HepG2 (cell line): ENCODE measurements around the gene CTNND1. TPM values are rescaled to one million over a fixed set of nuclear protein-coding genes. Genes with fewer than 3 reads are reported as not detected.

Experiments used
- DDIT3 ChIP-seq: sonication (generic); formaldehyde crosslinking; IDR thresholded peaks from 2 replicates; pipeline ENCODE4 v1.4.0; 2020; ENCODE audit warnings: mild to moderate bottlenecking, missing genetic modification reagents
- EED ChIP-seq: sonication (generic); formaldehyde crosslinking; IDR thresholded peaks from 2 replicates; pipeline ENCODE4 v1.5.0; 2020; ENCODE audit warnings: mild to moderate bottlenecking, missing genetic modification reagents
- GFI1 ChIP-seq: sonication (generic); formaldehyde crosslinking; IDR thresholded peaks from 2 replicates; pipeline ENCODE4 v1.5.0; 2020; ENCODE audit warnings: missing genetic modification reagents, mild to moderate bottlenecking, borderline replicate concordance
- GPBP1L1 ChIP-seq: sonication (generic); formaldehyde crosslinking; IDR thresholded peaks from 2 replicates; pipeline ENCODE4 v1.5.0; 2020; ENCODE audit warnings: mild to moderate bottlenecking, missing genetic modification reagents
- HNF4G ChIP-seq, 2 experiments: sonication (generic) in 1 of 2; formaldehyde crosslinking in 1 of 2; IDR thresholded peaks; 2 replicates each; pipeline versions ENCODE4 v1.4.0 to v1.6.1; 2011 to 2020; ENCODE audit warnings: borderline replicate concordance in 2 of 2, low read depth in 2 of 2, mild to moderate bottlenecking in 2 of 2, low read length in 1 of 2, missing genetic modification reagents in 1 of 2, moderate library complexity in 1 of 2
- MLXIP ChIP-seq: sonication (generic); formaldehyde crosslinking; IDR thresholded peaks from 2 replicates; pipeline ENCODE4 v1.9.0; 2021; ENCODE audit warnings: missing genetic modification reagents, borderline replicate concordance
- NONO ChIP-seq, 2 experiments: fragments of 450-650 bp in 1 of 2; sonication (generic) in 1 of 2; formaldehyde crosslinking in 1 of 2; IDR thresholded peaks in 1 of 2; conservative IDR thresholded peaks in 1 of 2; 2 replicates each; pipeline versions ENCODE4 v1.6.1 to v1.8.0; 2017 to 2022; ENCODE audit warnings: mild to moderate bottlenecking in 1 of 2, missing genetic modification reagents in 1 of 2, moderate library complexity in 1 of 2
- PREB ChIP-seq: sonication (generic); formaldehyde crosslinking; IDR thresholded peaks from 2 replicates; pipeline ENCODE4 v1.4.0; 2020; ENCODE audit warnings: missing genetic modification reagents
- REPIN1 ChIP-seq: sonication (generic); formaldehyde crosslinking; IDR thresholded peaks from 2 replicates; pipeline ENCODE4 v1.8.0; 2022; ENCODE audit warnings: missing genetic modification reagents, low read depth, mild to moderate bottlenecking, borderline replicate concordance
- SNAPC4 ChIP-seq: sonication (generic); formaldehyde crosslinking; IDR thresholded peaks from 2 replicates; pipeline ENCODE4 v1.4.0; 2020; ENCODE audit warnings: mild to moderate bottlenecking, missing genetic modification reagents
- ZMAT3 ChIP-seq: sonication (generic); formaldehyde crosslinking; conservative IDR thresholded peaks from 2 replicates; pipeline ENCODE4 v1.7.0; 2021; ENCODE audit warnings: missing genetic modification reagents
- ZNF275 ChIP-seq: sonication (generic); formaldehyde crosslinking; IDR thresholded peaks from 2 replicates; pipeline ENCODE4 v1.8.0; 2022; ENCODE audit warnings: missing genetic modification reagents, mild to moderate bottlenecking, inconsistent platforms, borderline replicate concordance
- ZNF891 ChIP-seq: sonication (generic); formaldehyde crosslinking; IDR thresholded peaks from 2 replicates; pipeline ENCODE4 v1.5.0; 2020; ENCODE audit warnings: mild to moderate bottlenecking, missing genetic modification reagents
- polyA plus RNA-seq, 8 experiments: library from polyadenylated mRNA; depleted of rRNA in 3 of 8; stranded (reverse) in 7 of 8; unstranded in 1 of 8; fragments of >200 nt; fragmentation: Illumina TruSeq in 4 of 8; extraction: Trizol in 4 of 8; gene quantifications; 2 replicates each; pipeline versions ENCODE4 v1.2.1 to v1.2.3, GENCODE V29; 2011 to 2016; ENCODE audit warnings: low read depth in 4 of 8, missing spikeins in 1 of 8, mixed read lengths in 1 of 8; ENCODE audit not compliant: insufficient read depth in 1 of 8
- total RNA-seq, 5 experiments: library from RNA; depleted of rRNA; stranded (reverse); fragments of >200 nt; fragmentation: Illumina TruSeq; extraction: Trizol; gene quantifications; 2 replicates each; pipeline ENCODE4 v1.2.3, GENCODE V29; 2016; ENCODE audit warnings: low read depth in 1 of 5

The CTNND1 gene
- total and polyA plus RNA-seq, 2 of the 13 experiments (the other 11 are each of a cell fraction or from before 2014, with no cell fraction given), result 117 to 128 TPM

GRCh38 chr11:57741132-57742086 lies 20.2 kb upstream of the CTNND1 start, which contains the start of gene SELENOH (continued):
- no peak for TF ChIP-seq MLXIP (CRISPR knock-in tag)
- no peak for TF ChIP-seq SNAPC4 (CRISPR knock-in tag)
- no peak for TF ChIP-seq NONO (IDR thresholded peaks at IDR 0.05)
- peak; percentile 92 for TF ChIP-seq NONO (CRISPR knock-in tag; conservative IDR thresholded peaks at IDR 0.05)
- TF ChIP-seq ZMAT3 (CRISPR knock-in tag), result peak; percentile 49; the same call in 1 of the 2 replicates
- peak; percentile 78 for TF ChIP-seq ZNF275 (CRISPR knock-in tag)
- peak; percentile 96 for TF ChIP-seq REPIN1 (CRISPR knock-in tag)
- peak; percentile 54; the same call in 1 of the 2 replicates for TF ChIP-seq EED (CRISPR knock-in tag)
- TF ChIP-seq PREB (CRISPR knock-in tag), result no peak
- no peak for TF ChIP-seq HNF4G (IDR thresholded peaks at IDR 0.05; ENCODE audit: borderline replicate concordance, low read depth, low read length)
- TF ChIP-seq HNF4G (CRISPR knock-in tag; IDR thresholded peaks at IDR 0.05; ENCODE audit: borderline replicate concordance, low read depth), result no peak
- no peak for TF ChIP-seq GPBP1L1 (CRISPR knock-in tag)
- peak; percentile 55; the same call in 1 of the 2 replicates for TF ChIP-seq GFI1 (CRISPR knock-in tag)
- peak; percentile 71 for TF ChIP-seq ZNF891 (CRISPR knock-in tag)
- TF ChIP-seq DDIT3, result no peak
